ENCODE measurements around the gene PCCA.
"Not testable (repeated sequence)": the region's sequence is repeated elsewhere in the genome, so short reads cannot be mapped to it uniquely, and the experiment has no call there.

DNA sequence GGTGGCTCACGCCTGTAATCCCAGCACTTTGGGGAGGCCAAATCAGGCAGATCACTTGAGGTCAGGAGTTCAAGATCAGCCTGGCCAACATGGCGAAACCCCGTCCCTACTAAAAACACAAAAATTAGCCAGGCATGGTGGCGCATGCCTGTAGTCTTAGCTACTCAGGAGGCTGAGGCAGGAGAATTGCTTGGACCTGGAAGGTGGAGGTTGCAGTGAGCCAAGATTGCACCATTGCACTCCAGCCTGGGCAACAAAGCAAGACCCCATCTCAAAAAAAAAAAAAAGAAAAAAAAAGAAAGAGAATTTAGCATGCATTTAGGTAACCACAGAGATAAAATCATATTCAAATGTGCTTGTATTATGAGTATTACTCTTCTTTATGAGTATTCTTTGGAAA lies 85.6 kb downstream of the PCCA start:
- TF ChIP-seq NR2C2 (CRISPR knock-in tag; IDR thresholded peaks at IDR 0.05); ZBTB43 (CRISPR knock-in tag; IDR thresholded peaks at IDR 0.05); NFYB (CRISPR knock-in tag; conservative IDR thresholded peaks at IDR 0.05; ENCODE audit: low read depth); PREB (CRISPR knock-in tag; IDR thresholded peaks at IDR 0.05; ENCODE audit: borderline replicate concordance); CREM (CRISPR knock-in tag; IDR thresholded peaks at IDR 0.05); KAT7 (CRISPR knock-in tag; IDR thresholded peaks at IDR 0.05; ENCODE audit: borderline replicate concordance); SMAD4 (CRISPR knock-in tag; IDR thresholded peaks at IDR 0.05); ATF3 (CRISPR knock-in tag; conservative IDR thresholded peaks at IDR 0.05); ZNF317 (CRISPR knock-in tag; IDR thresholded peaks at IDR 0.05; ENCODE audit: borderline replicate concordance, low read depth); USF2 (CRISPR knock-in tag; IDR thresholded peaks at IDR 0.05); FOXK1 (CRISPR knock-in tag; IDR thresholded peaks at IDR 0.05): not testable (repeated sequence)
- TF ChIP-seq, protein P1, sequence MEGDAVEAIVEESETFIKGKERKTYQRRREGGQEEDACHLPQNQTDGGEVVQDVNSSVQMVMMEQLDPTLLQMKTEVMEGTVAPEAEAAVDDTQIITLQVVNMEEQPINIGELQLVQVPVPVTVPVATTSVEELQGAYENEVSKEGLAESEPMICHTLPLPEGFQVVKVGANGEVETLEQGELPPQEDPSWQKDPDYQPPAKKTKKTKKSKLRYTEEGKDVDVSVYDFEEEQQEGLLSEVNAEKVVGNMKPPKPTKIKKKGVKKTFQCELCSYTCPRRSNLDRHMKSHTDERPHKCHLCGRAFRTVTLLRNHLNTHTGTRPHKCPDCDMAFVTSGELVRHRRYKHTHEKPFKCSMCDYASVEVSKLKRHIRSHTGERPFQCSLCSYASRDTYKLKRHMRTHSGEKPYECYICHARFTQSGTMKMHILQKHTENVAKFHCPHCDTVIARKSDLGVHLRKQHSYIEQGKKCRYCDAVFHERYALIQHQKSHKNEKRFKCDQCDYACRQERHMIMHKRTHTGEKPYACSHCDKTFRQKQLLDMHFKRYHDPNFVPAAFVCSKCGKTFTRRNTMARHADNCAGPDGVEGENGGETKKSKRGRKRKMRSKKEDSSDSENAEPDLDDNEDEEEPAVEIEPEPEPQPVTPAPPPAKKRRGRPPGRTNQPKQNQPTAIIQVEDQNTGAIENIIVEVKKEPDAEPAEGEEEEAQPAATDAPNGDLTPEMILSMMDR (IDR thresholded peaks at IDR 0.05): not testable (repeated sequence)
